MM.1S (cell line): Measurements from ENCODE around the gene WNK2.

Experiments
- DNase-seq: peaks from one replicate; pipeline ENCODE4 v3.0.0-alpha.2; 2015
- H2AFZ ChIP-seq: fragments of 300-600 bp; sonication (generic); 2 replicates; pipeline ENCODE4 v1.6.0; 2016; ENCODE audit warnings: antibody characterized with exemption, low read length
- H3F3A ChIP-seq: fragments of 300-600 bp; sonication (generic); 2 replicates; pipeline ENCODE4 v1.6.1; 2016; ENCODE audit warnings: mild to moderate bottlenecking, antibody characterized with exemption, low read length, moderate library complexity, mixed read lengths; ENCODE audit not compliant: insufficient read depth
- H3K27ac ChIP-seq: fragments of 300-600 bp; sonication (generic); 2 replicates; pipeline ENCODE4 v1.5.1; 2016; ENCODE audit warnings: mild to moderate bottlenecking, low read length
- H3K27me3 ChIP-seq: fragments of 300-600 bp; sonication (generic); replicated peaks from 2 replicates; pipeline ENCODE4 v1.6.0; 2016; ENCODE audit warnings: low read length; ENCODE audit not compliant: insufficient read depth
- H3K36me3 ChIP-seq: fragments of 300-600 bp; sonication (generic); replicated peaks from 2 replicates; pipeline ENCODE4 v1.6.1; 2016; ENCODE audit warnings: mild to moderate bottlenecking, low read length, mixed read lengths; ENCODE audit not compliant: insufficient read depth
- H3K4me1 ChIP-seq: fragments of 300-600 bp; sonication (generic); 2 replicates; pipeline ENCODE4 v1.6.1; 2016; ENCODE audit warnings: low read length, mixed read lengths
- H3K4me2 ChIP-seq: fragments of 300-600 bp; sonication (generic); 2 replicates; pipeline ENCODE4 v1.6.0; 2016; ENCODE audit warnings: low read depth, low read length
- H3K4me3 ChIP-seq: fragments of 300-600 bp; sonication (generic); 2 replicates; pipeline ENCODE4 v1.5.1; 2016; ENCODE audit warnings: low read length, mixed read lengths
- H3K79me2 ChIP-seq: fragments of 300-600 bp; sonication (generic); 2 replicates; pipeline ENCODE4 v1.6.1; 2016; ENCODE audit warnings: mixed run types, low read length, mixed read lengths
- H3K9ac ChIP-seq: fragments of 300-600 bp; sonication (generic); 2 replicates; pipeline ENCODE4 v1.6.1; 2016; ENCODE audit warnings: low read length, mixed read lengths
- H3K9me2 ChIP-seq: fragments of 300-600 bp; sonication (generic); replicated peaks from 2 replicates; pipeline ENCODE4 v1.6.1; 2016; ENCODE audit warnings: mild to moderate bottlenecking, low read length, mixed read lengths; ENCODE audit not compliant: insufficient read depth
- H3K9me3 ChIP-seq: fragments of 300-600 bp; sonication (generic); replicated peaks from 2 replicates; pipeline ENCODE4 v1.6.1; 2016; ENCODE audit warnings: mild to moderate bottlenecking, low read length, mixed read lengths; ENCODE audit not compliant: insufficient read depth
- H4K20me1 ChIP-seq: fragments of 300-600 bp; sonication (generic); 2 replicates; pipeline ENCODE4 v1.6.1; 2016; ENCODE audit warnings: mild to moderate bottlenecking, low read length, moderate library complexity, mixed read lengths; ENCODE audit not compliant: insufficient read depth
- EZH2 ChIP-seq: fragments of 300-600 bp; sonication (generic); optimal IDR thresholded peaks from 2 replicates; pipeline ENCODE3; 2017; ENCODE audit warnings: low read depth, mild to moderate bottlenecking, antibody characterized with exemption, low read length, mixed read lengths
- EZH2phosphoT487 ChIP-seq: fragments of 300-600 bp; sonication (generic); IDR thresholded peaks from 2 replicates; pipeline ENCODE4 v1.6.1; 2018; ENCODE audit warnings: antibody characterized with exemption, low read length
- TF ChIP-seq, protein P1 (sequence below): fragments of 300-600 bp; sonication (generic); IDR thresholded peaks from 2 replicates; pipeline ENCODE4 v1.5.1; 2016; ENCODE audit warnings: antibody characterized with exemption, low read length, mixed read lengths

Gene WNK2

DNA sequence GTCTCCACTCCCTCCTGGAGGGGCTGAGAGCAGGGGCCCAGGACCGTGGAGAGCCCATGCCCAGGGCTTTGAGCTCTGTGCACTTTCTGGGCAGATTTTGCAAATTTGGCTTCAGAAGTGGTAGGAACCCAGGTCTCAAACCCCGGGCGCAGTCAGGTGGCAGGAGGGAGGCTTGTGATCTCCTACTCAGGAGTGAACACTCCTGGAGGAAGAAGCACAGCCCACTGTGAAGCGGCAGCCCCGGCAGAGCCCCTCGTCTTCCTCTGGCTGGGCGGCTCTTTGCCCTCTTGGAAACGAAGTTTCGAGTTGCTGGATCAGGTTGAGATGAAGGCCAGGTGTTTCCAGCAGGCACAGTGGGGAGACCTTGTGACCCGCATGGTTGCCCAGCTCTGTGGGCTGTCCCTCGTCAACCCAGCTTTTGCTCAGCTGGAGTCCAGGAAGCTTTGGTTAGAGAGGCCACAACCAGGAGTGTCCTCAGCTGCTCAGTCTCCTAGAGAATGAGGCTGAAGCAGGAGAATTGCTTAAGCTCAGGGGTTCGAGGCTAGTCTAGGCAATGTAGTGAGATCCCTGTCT, 48.5 kb downstream of the WNK2 start:
- H3K4me3 ChIP-seq, result no peak overlapping the region
- H3K36me3 ChIP-seq, result no peaks in the 10 kb centered on the region
- no peak for DNase-seq
- no peak for TF ChIP-seq EZH2phosphoT487
- no peak for TF ChIP-seq EZH2
- TF ChIP-seq, protein P1, sequence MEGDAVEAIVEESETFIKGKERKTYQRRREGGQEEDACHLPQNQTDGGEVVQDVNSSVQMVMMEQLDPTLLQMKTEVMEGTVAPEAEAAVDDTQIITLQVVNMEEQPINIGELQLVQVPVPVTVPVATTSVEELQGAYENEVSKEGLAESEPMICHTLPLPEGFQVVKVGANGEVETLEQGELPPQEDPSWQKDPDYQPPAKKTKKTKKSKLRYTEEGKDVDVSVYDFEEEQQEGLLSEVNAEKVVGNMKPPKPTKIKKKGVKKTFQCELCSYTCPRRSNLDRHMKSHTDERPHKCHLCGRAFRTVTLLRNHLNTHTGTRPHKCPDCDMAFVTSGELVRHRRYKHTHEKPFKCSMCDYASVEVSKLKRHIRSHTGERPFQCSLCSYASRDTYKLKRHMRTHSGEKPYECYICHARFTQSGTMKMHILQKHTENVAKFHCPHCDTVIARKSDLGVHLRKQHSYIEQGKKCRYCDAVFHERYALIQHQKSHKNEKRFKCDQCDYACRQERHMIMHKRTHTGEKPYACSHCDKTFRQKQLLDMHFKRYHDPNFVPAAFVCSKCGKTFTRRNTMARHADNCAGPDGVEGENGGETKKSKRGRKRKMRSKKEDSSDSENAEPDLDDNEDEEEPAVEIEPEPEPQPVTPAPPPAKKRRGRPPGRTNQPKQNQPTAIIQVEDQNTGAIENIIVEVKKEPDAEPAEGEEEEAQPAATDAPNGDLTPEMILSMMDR, result no peak
- no peaks in the 10 kb centered on the region for H3K27me3 ChIP-seq
- no peaks in the 10 kb centered on the region for H4K20me1 ChIP-seq
- H3F3A ChIP-seq, result peaks cover 6% of the 10 kb centered on the region; the same call in 1 of the 2 replicates
- H3K4me2 ChIP-seq, result no peak overlapping the region
- no peaks in the 10 kb centered on the region for H3K9me3 ChIP-seq
- H3K9ac ChIP-seq, result no peak overlapping the region
- no peak overlapping the region for H3K27ac ChIP-seq
- H3K79me2 ChIP-seq, result no peaks in the 10 kb centered on the region
- H3K4me1 ChIP-seq, result peaks cover 7% of the 10 kb centered on the region
- H2AFZ ChIP-seq, result no peak overlapping the region
- H3K9me2 ChIP-seq, result no peaks in the 10 kb centered on the region

DNA sequence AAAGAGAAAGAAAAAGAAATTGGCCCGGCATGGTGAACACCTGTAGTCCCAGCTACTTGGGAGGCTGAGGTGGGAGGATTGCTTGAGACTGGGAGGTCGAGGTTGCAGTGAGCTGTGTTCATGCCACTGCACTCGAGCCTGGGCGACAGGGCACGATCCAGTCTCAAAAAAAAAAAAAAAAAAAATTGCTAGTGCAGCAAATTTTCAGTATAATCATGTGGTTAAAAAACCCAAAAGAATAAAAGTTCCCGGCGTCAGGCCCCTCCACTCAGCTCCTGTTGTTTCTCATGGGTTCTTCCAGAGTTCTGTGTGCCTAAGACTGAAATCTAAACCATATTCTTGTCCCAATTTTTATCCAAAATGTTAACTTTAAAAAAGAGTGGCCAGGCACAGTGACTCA, 49.1 kb downstream of the WNK2 start:
- Histone ChIP-seq H3K9ac (no peak overlapping the region), H3K79me2 (no peaks in the 10 kb centered on the region), H4K20me1 (no peaks in the 10 kb centered on the region), H3K9me2 (no peaks in the 10 kb centered on the region), H3K27ac (no peak overlapping the region), H3K36me3 (no peaks in the 10 kb centered on the region), H3K9me3 (no peaks in the 10 kb centered on the region), H3F3A (peaks cover 7% of the 10 kb centered on the region), H3K4me1 (peaks cover 13% of the 10 kb centered on the region), H3K4me2 (no peak overlapping the region), H2AFZ (no peak overlapping the region), H3K27me3 (no peaks in the 10 kb centered on the region), H3K4me3 (no peak overlapping the region)
- DNase-seq, result no peak
- no peak for TF ChIP-seq EZH2
- TF ChIP-seq EZH2phosphoT487, result no peak
- TF ChIP-seq, protein P1, result no peak

DNA sequence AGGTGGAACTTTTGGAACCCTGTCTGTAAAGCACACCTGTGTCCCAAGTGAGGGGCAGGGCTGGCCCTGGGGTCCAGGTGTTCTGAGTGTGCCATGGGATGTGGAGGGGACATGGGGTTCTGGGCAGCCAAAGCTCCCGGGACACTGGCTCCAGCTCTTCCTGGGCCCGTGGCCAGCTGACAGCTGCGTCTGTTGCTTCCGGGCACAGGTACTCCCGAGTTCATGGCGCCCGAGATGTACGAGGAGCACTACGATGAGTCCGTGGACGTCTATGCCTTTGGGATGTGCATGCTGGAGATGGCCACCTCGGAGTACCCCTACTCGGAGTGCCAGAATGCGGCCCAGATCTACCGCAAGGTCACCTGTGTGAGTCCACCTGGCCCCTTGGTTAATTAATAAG, 50.7 kb downstream of the WNK2 start:
- H3K4me2 ChIP-seq, result no peak overlapping the region
- H3K27ac ChIP-seq, result no peak overlapping the region
- H3K9ac ChIP-seq, result no peak overlapping the region
- no peaks in the 10 kb centered on the region for H3K27me3 ChIP-seq
- no peaks in the 10 kb centered on the region for H3K9me2 ChIP-seq
- no peaks in the 10 kb centered on the region for H4K20me1 ChIP-seq
- H3K79me2 ChIP-seq, result no peaks in the 10 kb centered on the region
- no peak overlapping the region for H2AFZ ChIP-seq
- peaks cover 18% of the 10 kb centered on the region for H3K4me1 ChIP-seq
- H3K4me3 ChIP-seq, result no peak overlapping the region
- TF ChIP-seq, protein P1, result no peak
- no peak for TF ChIP-seq EZH2phosphoT487
- no peak for TF ChIP-seq EZH2
- H3K36me3 ChIP-seq, result no peaks in the 10 kb centered on the region
- H3K9me3 ChIP-seq, result no peaks in the 10 kb centered on the region
- peaks cover 7% of the 10 kb centered on the region for H3F3A ChIP-seq
- DNase-seq, result no peak
